HepG2 (cell line): Measurements from ENCODE around the gene UQCRC1. TPM values are rescaled to one million over a fixed set of nuclear protein-coding genes. Genes with fewer than 3 reads are reported as not detected.

ENCODE experiments used
- CTCF ChIP-seq: sonication (generic); formaldehyde crosslinking; IDR thresholded peaks from 2 replicates; pipeline ENCODE4 v1.5.0; 2020; ENCODE audit warnings: mild to moderate bottlenecking, missing genetic modification reagents, moderate library complexity
- HMG20A ChIP-seq: IDR thresholded peaks from 2 replicates; pipeline ENCODE4 v1.6.1; 2016; ENCODE audit warnings: borderline replicate concordance
- KLF6 ChIP-seq: IDR thresholded peaks from 2 replicates; pipeline ENCODE4 v1.8.0; 2016; ENCODE audit warnings: missing biosample characterization, missing genetic modification reagents
- RARG ChIP-seq: sonication (generic); formaldehyde crosslinking; IDR thresholded peaks from 2 replicates; pipeline ENCODE4 v1.4.0; 2020; ENCODE audit warnings: low read depth, mild to moderate bottlenecking, missing genetic modification reagents
- ZNF407 ChIP-seq: sonication (generic); formaldehyde crosslinking; IDR thresholded peaks from one replicate; pipeline ENCODE4 v1.5.1; 2020; ENCODE audit warnings: mild to moderate bottlenecking, missing genetic modification reagents; ENCODE audit errors: not compliant biosample characterization
- ZNF687 ChIP-seq: sonication (generic); formaldehyde crosslinking; IDR thresholded peaks from 2 replicates; pipeline ENCODE4 v1.5.1; 2020; ENCODE audit warnings: mild to moderate bottlenecking, missing genetic modification reagents, moderate library complexity
- polyA plus RNA-seq, 8 experiments: library from polyadenylated mRNA; depleted of rRNA in 3 of 8; stranded (reverse) in 7 of 8; unstranded in 1 of 8; fragments of >200 nt; fragmentation: Illumina TruSeq in 4 of 8; extraction: Trizol in 4 of 8; gene quantifications; 2 replicates each; pipeline versions ENCODE4 v1.2.1 to v1.2.3, GENCODE V29; 2011 to 2016; ENCODE audit warnings: low read depth in 4 of 8, missing spikeins in 1 of 8, mixed read lengths in 1 of 8; ENCODE audit not compliant: insufficient read depth in 1 of 8
- total RNA-seq, 5 experiments: library from RNA; depleted of rRNA; stranded (reverse); fragments of >200 nt; fragmentation: Illumina TruSeq; extraction: Trizol; gene quantifications; 2 replicates each; pipeline ENCODE4 v1.2.3, GENCODE V29; 2016; ENCODE audit warnings: low read depth in 1 of 5
- TF ChIP-seq, protein P1 (sequence below): sonication (generic); formaldehyde crosslinking; IDR thresholded peaks from 2 replicates; pipeline ENCODE4 v1.4.0; 2020; ENCODE audit warnings: missing genetic modification reagents

Gene UQCRC1
- total and polyA plus RNA-seq, 2 of the 13 experiments (the other 11 are each of a cell fraction or from before 2014, with no cell fraction given): 316 to 680 TPM

DNA sequence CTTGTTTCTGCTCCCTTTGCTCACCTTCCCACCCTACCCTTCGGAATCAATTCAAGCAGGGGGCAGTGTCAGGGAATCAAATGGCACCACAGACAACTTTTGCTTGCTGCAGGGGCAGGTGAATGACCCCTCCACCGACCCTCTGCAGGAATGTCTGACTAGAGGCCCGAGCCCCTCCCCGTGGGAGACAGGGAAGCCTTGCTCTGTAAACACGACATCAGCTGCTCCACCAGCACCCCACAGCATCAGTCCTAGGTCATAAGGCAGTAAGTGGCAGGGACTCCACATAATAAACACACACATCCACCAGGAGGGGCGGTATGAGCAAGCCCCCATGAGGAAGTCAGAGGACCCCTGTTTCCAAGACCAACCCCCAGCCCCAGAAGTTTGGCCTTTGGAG lies 27.9 kb upstream of the UQCRC1 start (continued):
- TF ChIP-seq ZNF407 (no peak), KLF6 (no peak), ZNF687 (peak; percentile 28), RARG (no peak), HMG20A (CRISPR knock-in tag) (no peak), CTCF (CRISPR knock-in tag) (0 out of 2 replicates have a peak, but pooled peaks have one; percentile 6)
- TF ChIP-seq, protein P1, sequence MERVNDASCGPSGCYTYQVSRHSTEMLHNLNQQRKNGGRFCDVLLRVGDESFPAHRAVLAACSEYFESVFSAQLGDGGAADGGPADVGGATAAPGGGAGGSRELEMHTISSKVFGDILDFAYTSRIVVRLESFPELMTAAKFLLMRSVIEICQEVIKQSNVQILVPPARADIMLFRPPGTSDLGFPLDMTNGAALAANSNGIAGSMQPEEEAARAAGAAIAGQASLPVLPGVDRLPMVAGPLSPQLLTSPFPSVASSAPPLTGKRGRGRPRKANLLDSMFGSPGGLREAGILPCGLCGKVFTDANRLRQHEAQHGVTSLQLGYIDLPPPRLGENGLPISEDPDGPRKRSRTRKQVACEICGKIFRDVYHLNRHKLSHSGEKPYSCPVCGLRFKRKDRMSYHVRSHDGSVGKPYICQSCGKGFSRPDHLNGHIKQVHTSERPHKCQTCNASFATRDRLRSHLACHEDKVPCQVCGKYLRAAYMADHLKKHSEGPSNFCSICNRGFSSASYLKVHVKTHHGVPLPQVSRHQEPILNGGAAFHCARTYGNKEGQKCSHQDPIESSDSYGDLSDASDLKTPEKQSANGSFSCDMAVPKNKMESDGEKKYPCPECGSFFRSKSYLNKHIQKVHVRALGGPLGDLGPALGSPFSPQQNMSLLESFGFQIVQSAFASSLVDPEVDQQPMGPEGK (CRISPR knock-in tag): 0 out of 2 replicates have a peak, but pooled peaks have one; percentile 21
